GM18867 (cell line): ENCODE results near the gene TCEA2.

Experiments
- ATAC-seq: cut with Tn5 transposase; IDR thresholded peaks from one replicate; pipeline ENCODE4 v1.9.1; 2021; ENCODE audit warnings: mild to moderate bottlenecking, moderate library complexity; ENCODE audit not compliant: unreplicated experiment

The TCEA2 gene

DNA sequence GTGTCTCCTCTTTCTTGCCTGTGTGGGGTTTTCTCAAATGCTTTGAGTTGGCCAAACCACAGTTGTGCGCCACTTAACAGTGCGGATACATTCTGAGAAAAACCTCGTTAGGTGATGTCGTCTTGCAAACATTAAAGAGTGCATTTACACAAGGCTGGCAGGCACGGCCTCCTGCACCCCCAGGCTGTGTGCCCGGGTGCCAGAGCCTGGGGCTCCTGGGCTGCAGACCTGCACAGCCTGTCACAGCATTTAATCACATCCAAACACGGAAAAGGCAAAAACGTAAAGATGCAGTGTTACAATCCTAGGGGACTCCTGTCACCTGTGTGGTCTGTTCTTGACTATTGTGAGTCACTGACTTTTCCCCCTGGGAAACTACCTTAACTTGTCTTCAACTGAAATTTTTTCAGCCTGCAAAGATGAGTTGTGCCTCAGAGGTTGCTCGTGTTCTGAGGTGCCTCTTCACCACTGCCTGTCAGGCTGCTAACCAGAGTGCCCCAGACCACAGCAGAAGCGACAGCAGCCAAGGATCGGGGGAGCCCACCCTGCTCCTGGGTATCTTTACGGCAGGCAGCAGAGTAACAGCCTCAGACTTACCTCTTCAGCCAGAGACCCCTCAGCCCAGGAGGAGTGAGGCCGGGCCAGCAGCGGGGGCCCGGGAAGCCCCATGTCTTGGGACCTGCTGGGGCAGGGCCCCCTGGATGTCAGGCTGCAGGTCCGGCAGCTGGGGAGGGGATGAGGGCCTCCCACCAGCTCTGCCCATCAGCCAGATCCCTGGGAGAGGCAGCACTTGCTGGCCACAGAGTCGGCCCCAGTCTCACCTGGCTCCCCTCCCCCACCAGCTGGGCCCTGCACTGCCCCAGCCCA is 27.7 kb upstream of the TCEA2 start:
- ATAC-seq, result no peak

DNA sequence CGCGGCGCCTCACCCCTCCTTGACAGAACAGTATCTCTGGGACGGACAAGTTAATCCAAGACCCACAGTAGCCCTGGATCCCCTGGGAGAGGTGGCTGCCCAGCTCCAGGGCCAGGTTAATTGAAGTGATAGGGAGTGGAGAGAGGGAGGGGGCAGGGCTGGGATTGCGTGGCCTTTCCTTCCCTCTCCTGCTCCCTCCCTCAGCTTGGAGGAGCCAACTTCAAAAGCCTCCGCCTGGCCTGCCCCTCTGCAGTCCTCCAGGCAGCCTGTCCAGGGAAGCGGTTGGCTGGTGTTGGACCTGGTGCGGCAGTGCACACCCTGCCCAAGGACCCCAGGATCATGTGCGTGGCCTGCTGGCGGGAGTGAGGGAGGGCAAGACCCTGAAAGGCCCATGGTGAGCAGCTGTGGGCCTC is 27.1 kb upstream of the TCEA2 start, which contains the start of gene C20orf204:
Gene C20orf204 (plus strand): TSS at position 250 of the 413 bp plus-strand sequence. CDS start 142 bp downstream, at position 392.
- no peak for ATAC-seq

GRCh38 chr20:64036346-64037198 is 26.4 kb upstream of the TCEA2 start:
- ATAC-seq, result no peak

GRCh38 chr20:64037199-64037497 is 25.9 kb upstream of the TCEA2 start:
- no peak for ATAC-seq

DNA sequence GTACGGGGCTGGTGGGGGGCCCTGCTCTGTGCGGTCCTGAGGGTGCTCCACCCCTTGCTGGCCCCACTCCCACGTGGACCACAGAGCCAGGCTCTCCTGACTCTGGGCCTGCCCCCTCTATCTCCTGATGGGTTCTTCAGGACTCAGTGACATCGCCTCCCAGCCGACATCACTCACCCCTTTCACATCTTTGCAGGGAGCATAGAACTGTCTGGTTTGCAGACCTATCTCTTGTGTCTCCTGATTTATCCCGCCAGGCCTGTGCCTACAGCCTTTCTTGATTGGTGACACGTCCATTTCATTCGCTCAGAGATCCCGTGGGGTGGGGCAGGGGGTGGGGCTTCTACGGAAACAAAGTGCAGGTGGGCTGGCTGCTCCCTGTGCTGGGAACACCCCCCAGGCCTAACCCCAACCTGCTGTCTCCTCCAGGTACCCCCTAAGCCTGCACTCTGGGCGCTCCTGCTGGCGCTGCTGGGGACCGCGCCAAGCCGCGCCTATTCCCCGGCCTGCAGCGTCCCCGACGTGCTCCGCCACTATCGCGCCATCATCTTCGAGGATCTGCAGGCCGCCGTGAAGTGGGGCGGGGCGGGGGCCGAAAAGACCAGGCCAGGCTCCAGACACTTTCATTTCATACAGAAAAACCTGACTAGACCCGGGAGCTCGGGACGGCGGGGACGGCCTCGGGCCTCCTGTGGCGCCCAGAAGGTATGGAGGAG is 25.3 kb upstream of the TCEA2 start:
- ATAC-seq, result no peak

- peak; percentile 28 for ATAC-seq
Observed at GRCh38 chr20:64038224-64038564, 24.8 kb upstream of the TCEA2 start.

DNA sequence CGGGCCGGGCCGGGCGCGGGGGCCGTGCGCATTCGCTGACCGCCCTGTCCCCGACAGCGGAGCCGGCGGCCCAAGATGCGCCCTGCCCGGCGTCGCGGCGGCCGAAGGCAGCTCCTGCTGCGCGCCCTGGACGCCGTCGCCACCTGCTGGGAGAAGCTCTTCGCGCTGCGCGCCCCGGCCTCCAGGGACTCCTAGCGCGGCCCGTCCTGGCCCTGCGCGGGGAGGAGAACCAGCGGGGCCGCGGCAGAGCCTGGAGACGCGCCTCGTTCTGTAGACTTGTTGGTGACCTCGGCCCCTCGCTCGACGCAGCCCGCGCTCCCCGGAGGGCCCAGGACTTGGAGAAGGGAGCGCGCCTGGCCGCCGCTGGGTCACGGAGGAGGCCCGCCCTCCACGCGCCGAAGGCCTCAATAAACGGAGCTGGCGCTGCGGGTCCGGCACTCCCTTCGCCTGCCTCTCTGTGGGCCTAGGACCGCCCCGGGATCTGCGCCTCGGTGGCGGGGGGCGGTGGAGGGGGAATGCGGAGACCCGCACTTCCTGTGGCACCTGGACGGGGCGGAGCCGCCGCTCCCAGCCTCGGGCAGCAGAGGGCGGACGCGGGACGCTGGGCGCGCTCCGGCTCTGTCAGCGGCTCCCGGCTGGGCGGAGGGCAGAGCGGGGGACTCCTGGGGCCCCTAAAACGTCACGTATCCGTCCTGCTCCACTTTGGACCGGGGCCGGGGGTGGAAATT is 24.3 kb upstream of the TCEA2 start:
- ATAC-seq, result peak; percentile 53

DNA sequence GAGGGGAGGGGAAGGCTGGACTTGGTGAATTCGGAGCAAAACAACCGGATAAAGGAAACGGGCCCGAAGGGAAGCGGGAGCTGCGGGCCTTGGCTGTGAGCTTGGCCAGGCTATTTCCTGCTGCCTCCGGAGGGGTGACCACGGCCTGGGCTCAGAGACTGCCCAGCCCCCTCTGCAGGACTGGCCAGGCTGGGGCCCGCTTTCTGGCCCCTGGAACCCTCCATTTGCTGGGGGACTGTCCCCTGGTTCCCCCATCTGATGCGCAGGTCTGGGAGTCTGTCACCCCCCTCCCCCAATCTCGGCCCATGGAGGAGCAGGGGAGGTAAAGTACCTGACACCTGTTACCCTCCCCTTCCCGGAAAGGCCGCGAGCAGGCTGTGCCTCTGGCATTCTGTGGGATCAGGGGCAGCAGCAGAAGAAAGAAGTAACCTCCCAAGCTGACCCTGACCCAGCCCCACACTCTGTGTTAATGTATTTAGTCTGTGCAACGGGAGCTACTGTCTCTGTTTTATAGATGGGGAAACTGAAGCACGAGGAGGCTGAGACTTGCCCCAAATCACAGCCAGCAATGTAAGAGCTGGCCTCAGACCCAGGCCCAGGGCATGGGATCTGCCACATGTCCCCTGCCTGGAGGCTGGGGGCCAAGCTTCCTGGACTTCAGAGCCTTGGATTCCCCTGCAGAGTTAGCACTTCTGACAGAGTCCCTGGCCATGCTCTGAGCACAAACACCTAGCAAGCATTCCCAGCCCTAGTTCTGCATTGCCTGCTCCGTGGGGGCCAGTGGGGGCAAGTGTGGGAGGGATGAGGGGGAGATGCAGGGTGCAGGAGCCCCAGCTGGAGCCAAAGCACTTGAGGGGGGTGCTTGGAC is 23.5 kb upstream of the TCEA2 start:
- ATAC-seq, result no peak

- ATAC-seq, result no peak
Observed at GRCh38 chr20:64040231-64041039, 22.6 kb upstream of the TCEA2 start.

DNA sequence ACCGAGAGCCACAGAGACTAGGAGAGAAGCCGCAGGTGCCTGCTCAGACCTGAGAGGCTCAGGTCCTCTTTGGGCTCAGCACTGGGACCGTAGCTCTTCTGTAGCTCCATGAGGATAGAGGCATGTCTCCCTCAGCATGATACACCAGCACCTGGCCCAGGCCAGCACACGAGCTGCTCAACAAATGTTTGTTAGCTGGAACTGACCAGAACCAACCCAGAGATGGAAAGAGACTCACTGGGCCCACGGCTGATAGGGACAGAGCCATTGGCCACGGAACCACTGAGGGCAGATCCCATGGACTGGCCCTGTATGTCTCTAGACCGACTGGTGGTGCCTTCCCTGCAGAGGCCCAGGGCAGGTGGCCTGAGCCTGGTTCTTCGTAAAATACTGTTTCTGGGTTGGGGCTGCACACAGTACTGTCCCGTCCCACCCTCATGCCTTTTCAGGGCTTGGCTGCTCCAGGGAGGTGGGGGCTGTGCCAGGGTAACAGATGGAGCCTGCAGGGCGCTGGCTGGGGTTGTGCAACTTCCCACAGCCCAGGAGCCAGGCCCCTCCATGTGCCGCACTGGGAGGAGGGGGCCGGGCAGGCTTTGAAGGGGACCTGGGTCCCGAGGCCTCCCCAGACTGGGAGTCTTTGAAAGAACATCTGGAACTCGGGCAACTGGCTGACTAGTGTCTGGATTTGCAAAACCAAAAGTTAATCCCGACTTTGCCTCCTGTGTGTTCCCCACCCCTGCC is 21.8 kb upstream of the TCEA2 start:
- no peak for ATAC-seq

DNA sequence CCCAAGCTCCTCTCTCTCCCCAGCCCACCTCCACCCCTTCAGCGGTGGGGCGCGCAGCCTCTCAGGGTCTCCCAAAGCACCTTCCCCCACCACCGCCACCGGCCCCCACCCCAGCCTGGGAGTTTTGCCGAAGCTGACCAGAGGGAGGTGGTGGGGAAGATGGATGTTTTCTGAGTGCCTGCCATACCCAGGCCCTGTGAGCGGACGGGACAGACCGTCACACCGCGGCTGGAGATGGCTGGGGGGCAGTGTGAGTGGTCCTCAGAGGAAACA is 21.3 kb upstream of the TCEA2 start:
- no peak for ATAC-seq

- ATAC-seq, result no peak
Observed at GRCh38 chr20:64042054-64042781, 20.8 kb upstream of the TCEA2 start.

- ATAC-seq, result no peak
Observed at GRCh38 chr20:64043768-64044167, 19.2 kb upstream of the TCEA2 start.

DNA sequence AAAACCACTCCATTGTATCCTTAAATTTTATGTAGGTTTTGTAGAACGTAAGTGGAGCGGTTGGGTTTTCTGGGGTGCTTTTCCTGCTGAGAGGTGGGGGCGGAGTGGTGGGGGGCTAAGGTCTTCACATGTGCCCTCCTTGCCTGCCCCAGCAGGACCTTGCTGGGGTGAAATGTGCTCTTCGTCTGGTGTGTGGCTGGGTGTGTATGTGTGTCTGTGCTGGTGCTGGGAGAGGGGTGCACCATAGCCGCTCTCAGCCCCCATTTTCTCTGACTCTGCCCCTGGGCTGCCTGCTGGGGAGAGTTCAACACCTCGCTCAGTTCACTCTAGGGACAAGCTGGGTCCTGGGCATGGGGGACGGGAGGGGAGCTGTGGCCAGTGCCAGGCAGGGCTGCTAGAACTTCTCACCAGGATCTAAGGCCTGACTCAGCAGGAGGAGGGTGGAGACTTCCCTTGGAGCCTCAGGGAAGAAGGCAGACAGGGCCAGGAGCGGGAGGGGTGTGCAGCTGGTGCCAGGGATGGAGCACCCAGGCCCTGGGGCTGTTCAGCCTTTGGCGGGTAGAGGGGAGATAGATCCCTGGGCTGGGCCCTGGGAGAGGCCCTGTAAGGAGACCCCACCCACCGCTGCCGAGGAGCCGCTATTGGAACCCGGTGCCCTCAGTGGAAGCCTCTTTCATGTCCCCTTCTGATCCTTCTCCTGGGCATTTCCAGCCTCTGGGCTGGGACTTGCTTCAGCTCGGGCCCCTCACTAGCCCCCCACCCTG is 18.3 kb upstream of the TCEA2 start:
- ATAC-seq, result no peak

DNA sequence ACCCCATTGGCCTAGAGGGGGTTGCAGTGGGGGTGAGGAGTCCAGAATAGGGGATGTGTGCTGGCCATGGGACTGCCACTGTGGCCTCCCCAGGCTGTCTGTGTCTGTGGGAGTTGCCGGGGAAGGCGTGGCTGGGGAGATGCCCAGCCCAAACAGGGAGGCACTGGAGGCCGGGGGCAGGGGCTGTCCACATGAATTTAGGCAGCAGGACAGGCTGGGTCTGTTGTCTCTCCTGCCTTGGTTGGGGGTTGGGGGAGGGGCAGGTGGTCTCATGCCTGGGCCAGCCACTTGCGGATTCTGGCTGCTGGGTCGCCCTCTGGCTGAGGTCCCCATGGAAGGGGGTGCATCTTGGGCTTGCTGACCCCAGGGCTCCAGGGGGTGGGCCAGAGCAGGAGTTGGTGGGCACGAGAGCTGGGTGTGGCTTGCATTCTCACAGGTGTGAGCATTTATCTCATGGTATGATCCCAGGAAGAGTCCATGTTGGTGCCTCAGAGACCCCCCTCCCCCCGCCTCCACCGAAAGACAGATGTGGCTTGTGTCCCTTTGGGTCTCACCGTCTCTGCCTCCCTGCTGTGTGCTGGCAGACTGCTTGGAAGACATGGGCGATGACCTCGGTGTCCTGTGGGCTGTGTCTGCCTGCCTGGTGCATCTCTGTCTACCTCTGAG is 17.5 kb upstream of the TCEA2 start:
- ATAC-seq, result no peak

GRCh38 chr20:64047046-64047389 is 16.0 kb upstream of the TCEA2 start:
- ATAC-seq, result no peak

GRCh38 chr20:64047968-64048401 is 15.0 kb upstream of the TCEA2 start:
- ATAC-seq, result no peak
